A673 (cell line): ENCODE results near the gene NTN1. TPM values are rescaled to one million over a fixed set of nuclear protein-coding genes. Genes with fewer than 3 reads are reported as not detected.

ENCODE experiments used
- BruUV-seq: library from RNA; stranded (reverse); fragments of 400-500 nt; replicated peaks from 2 replicates; lab custom pipeline; 2021; lab: Mats Ljungman, UMichigan
- CTCF ChIA-PET: fragments of 300-600 bp; sonication (Branson Sonifier 250); formaldehyde crosslinking; loops from one replicate; lab custom pipeline; 2022; ENCODE audit warnings: antibody characterized with exemption; lab: Charles Lee
- POLR2A ChIA-PET: fragments of 300-600 bp; sonication (Branson Sonifier 250); formaldehyde crosslinking; loops from one replicate; lab custom pipeline; 2022; ENCODE audit warnings: antibody characterized with exemption; ENCODE audit not compliant: low non-redundant PET; lab: Charles Lee
- DNase-seq: peaks from one replicate; pipeline ENCODE4 v3.0.0-alpha.2; 2015; ENCODE audit warnings: low spot score
- H3K27ac ChIP-seq: fragments of 200-600 bp; sonication (generic); 2 replicates; pipeline ENCODE4 v1.5.1; 2016; ENCODE audit warnings: mixed run types, low read depth, mild to moderate bottlenecking, mixed read lengths, antibody characterized with exemption, low read length; ENCODE audit not compliant: poor library complexity, severe bottlenecking
- H3K27me3 ChIP-seq: fragments of 200-600 bp; sonication (generic); replicated peaks from 2 replicates; pipeline ENCODE4 v1.6.1; 2017; ENCODE audit warnings: mixed run types, low read depth, mild to moderate bottlenecking, mixed read lengths, antibody characterized with exemption, low read length; ENCODE audit not compliant: insufficient read depth, poor library complexity
- H3K36me3 ChIP-seq: fragments of 200-600 bp; sonication (generic); 2 replicates; pipeline ENCODE4 v1.6.1; 2016; ENCODE audit warnings: mixed run types, mild to moderate bottlenecking, mixed read lengths, antibody characterized with exemption, low read length; ENCODE audit not compliant: insufficient read depth, poor library complexity, severe bottlenecking
- H3K4me1 ChIP-seq: fragments of 200-600 bp; sonication (generic); 2 replicates; pipeline ENCODE4 v1.6.1; 2017; ENCODE audit warnings: mixed run types, mild to moderate bottlenecking, mixed read lengths, antibody characterized with exemption, low read length; ENCODE audit not compliant: insufficient read depth, poor library complexity, severe bottlenecking
- H3K4me3 ChIP-seq: fragments of 200-600 bp; sonication (generic); 2 replicates; pipeline ENCODE4 v1.5.1; 2016; ENCODE audit warnings: low read depth, mixed run types, mild to moderate bottlenecking, mixed read lengths, low read length; ENCODE audit not compliant: poor library complexity, severe bottlenecking
- H3K9me3 ChIP-seq: fragments of 200-600 bp; sonication (generic); 2 replicates; pipeline ENCODE4 v1.6.1; 2016; ENCODE audit warnings: mixed run types, low read depth, mild to moderate bottlenecking, mixed read lengths, antibody characterized with exemption, low read length; ENCODE audit not compliant: poor library complexity, severe bottlenecking
- EZH2 ChIP-seq: fragments of 200-600 bp; sonication (generic); IDR thresholded peaks from 2 replicates; pipeline ENCODE4 v1.6.1; 2017; ENCODE audit warnings: borderline replicate concordance, low read depth, mild to moderate bottlenecking, mixed read lengths, antibody characterized with exemption, low read length; ENCODE audit not compliant: poor library complexity, severe bottlenecking
- intact Hi-C: fragments of 100-400 bp; cut with micrococcal nuclease; formaldehyde crosslinking; loops from one replicate; pipeline ENCODE4 v1.10.0; 2022; ENCODE audit not compliant: unreplicated experiment
- total RNA-seq: library from RNA; stranded (reverse); gene quantifications from 2 replicates; pipeline ENCODE4 v1.2.3, GENCODE V29; 2021
- TF ChIP-seq, protein P1 (sequence below): fragments of 300-800, 200-600 bp; sonication (generic); conservative IDR thresholded peaks from 2 replicates; pipeline ENCODE4 v1.5.1; 2017; ENCODE audit warnings: low read depth, mild to moderate bottlenecking, antibody characterized with exemption, low read length, moderate library complexity, mixed read lengths

NTN1 gene
- total RNA-seq, 1 experiment from 2014 or later: 4.3 TPM

GRCh38 chr17:9200699-9201359 lies 179.5 kb downstream of the NTN1 start:
- no TSS peak for BruUV-seq
- H3K4me3 ChIP-seq: no peak overlapping the region
- intact Hi-C loops: no loop called here
- no peaks in the 10 kb centered on the region for H3K9me3 ChIP-seq
- H3K27ac ChIP-seq: no peak overlapping the region
- H3K4me1 ChIP-seq: peaks cover 10% of the 10 kb centered on the region
- DNase-seq: no peak
- H3K27me3 ChIP-seq: no peaks in the 10 kb centered on the region
- no peaks in the 10 kb centered on the region for H3K36me3 ChIP-seq
- POLR2A ChIA-PET: no interaction called here
- CTCF ChIA-PET: no interaction called here
- no peak for TF ChIP-seq EZH2
- TF ChIP-seq, protein P1, sequence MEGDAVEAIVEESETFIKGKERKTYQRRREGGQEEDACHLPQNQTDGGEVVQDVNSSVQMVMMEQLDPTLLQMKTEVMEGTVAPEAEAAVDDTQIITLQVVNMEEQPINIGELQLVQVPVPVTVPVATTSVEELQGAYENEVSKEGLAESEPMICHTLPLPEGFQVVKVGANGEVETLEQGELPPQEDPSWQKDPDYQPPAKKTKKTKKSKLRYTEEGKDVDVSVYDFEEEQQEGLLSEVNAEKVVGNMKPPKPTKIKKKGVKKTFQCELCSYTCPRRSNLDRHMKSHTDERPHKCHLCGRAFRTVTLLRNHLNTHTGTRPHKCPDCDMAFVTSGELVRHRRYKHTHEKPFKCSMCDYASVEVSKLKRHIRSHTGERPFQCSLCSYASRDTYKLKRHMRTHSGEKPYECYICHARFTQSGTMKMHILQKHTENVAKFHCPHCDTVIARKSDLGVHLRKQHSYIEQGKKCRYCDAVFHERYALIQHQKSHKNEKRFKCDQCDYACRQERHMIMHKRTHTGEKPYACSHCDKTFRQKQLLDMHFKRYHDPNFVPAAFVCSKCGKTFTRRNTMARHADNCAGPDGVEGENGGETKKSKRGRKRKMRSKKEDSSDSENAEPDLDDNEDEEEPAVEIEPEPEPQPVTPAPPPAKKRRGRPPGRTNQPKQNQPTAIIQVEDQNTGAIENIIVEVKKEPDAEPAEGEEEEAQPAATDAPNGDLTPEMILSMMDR: no peak

GRCh38 chr17:9202532-9202931 lies 181.2 kb downstream of the NTN1 start:
- no peaks in the 10 kb centered on the region for H3K4me1 ChIP-seq
- POLR2A ChIA-PET: no interaction called here
- H3K36me3 ChIP-seq: no peaks in the 10 kb centered on the region
- no peak overlapping the region for H3K27ac ChIP-seq
- no peak overlapping the region for H3K4me3 ChIP-seq
- DNase-seq: no peak
- no peaks in the 10 kb centered on the region for H3K9me3 ChIP-seq
- no TSS peak for BruUV-seq
- no peaks in the 10 kb centered on the region for H3K27me3 ChIP-seq
- intact Hi-C loops: no loop called here
- TF ChIP-seq EZH2: no peak
- TF ChIP-seq, protein P1: no peak
- CTCF ChIA-PET: no interaction called here

- Histone ChIP-seq H3K4me3 (no peak overlapping the region), H3K9me3 (no peaks in the 10 kb centered on the region), H3K27ac (no peak overlapping the region), H3K27me3 (no peaks in the 10 kb centered on the region), H3K36me3 (no peaks in the 10 kb centered on the region), H3K4me1 (no peaks in the 10 kb centered on the region)
- BruUV-seq: no TSS peak
- CTCF ChIA-PET: no interaction called here
- DNase-seq: no peak
- intact Hi-C loops: no loop called here
- POLR2A ChIA-PET: no interaction called here
- no peak for TF ChIP-seq EZH2
- TF ChIP-seq, protein P1: no peak
These were observed 182.6 kb downstream of the NTN1 start for GRCh38 chr17:9203771-9204425.
